Measurements from ENCODE around the gene ADSS1.

Gene ADSS1

DNA sequence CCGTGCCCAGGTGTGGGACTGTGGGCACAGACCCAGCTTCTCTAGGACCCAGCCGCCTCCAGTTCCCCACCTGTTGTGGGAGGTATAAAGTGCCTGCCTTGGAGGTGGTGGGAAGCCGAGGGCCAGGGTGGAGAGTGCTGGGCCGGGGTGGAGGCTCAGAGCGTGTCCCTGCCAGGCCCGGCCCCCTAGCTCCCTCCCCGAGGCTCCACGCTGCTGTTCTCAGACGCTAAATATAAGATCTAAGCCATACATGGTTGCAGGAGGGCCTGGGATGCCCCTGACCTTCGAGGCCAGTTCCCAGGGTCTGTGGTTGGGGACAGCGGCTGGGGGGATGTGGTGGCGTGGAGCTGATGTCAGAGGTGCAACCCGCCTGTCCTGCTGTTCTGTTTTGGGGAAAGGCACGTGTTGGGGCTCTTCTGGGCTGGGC is 23.8 kb upstream of the ADSS1 start:
- DNase-seq (ENCODE audit: low read depth, low spot score), result no peak

DNA sequence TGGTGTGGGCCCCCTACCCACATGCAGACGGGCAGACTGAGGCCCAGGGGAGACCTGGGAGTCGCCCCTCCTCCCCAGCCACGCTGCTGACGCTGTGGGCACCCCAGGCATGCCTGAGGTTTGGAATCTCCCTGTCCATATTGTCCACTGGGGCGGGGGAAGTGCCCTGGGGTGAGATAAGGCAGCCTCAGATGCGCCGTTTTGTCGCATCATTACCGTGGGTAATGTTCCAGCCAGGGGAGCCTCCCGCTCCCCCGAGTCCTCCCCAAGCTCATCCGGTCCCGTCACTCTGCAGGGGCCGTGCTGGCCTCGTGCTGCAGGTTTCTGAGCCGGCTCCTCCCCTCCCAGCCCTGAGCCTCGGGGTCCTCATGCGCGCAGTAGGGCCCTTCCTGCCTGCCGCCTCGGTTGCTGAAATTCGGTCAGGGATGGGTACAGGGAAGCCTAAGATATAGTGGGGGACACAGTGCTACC is 23.2 kb upstream of the ADSS1 start:
- DNase-seq (ENCODE audit: low read depth, low spot score), result no peak

GRCh38 chr14:104701383-104702076 is 22.5 kb upstream of the ADSS1 start:
- DNase-seq (ENCODE audit: low read depth, low spot score), result no peak

DNA sequence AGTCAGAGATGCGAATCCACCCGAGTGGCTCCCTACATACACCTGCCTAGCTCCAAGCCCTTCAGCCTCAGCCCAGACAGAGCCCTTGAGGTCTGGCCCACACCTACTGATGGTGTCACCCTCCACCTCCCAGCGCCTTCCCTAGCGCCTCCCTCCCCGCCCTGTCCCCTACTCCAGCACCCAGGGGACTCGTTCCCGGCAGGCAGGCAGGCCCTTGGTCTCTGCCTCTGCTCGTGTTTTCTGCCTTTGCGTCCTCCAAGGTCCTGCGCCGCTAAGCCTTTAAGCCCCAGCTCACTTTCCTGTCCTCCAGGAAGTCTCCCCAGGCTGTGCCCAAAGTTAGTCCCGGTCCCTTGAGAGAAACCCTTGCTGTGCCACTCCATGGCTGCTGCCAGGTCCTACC is 21.9 kb upstream of the ADSS1 start:
- no peak for DNase-seq (ENCODE audit: low read depth, low spot score)

- no peak for DNase-seq (ENCODE audit: low read depth, low spot score)
Observed at GRCh38 chr14:104702673-104703072, 21.4 kb upstream of the ADSS1 start.

- DNase-seq (ENCODE audit: low read depth, low spot score), result no peak
Observed at GRCh38 chr14:104703269-104703668, 20.8 kb upstream of the ADSS1 start.

DNA sequence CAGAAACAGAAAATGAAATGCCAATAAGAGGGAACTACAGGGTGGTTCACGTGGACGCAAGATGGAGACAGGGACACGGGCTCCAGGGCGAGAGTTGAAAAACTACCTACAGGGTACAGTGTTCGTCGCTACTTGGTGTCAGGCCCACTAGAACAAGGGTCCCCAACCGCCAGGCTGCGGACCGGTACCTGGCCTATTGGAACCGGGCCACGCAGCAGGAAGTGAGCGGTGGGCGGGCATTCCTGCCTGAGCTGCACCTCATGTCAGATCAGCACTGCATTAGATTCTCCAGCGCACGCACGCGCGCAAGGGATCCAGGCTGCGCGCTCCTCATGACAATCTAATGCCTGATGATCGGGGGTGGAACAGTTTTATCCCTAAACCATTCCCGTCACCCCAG is 19.8 kb upstream of the ADSS1 start:
- no peak for DNase-seq (ENCODE audit: low read depth, low spot score)

DNA sequence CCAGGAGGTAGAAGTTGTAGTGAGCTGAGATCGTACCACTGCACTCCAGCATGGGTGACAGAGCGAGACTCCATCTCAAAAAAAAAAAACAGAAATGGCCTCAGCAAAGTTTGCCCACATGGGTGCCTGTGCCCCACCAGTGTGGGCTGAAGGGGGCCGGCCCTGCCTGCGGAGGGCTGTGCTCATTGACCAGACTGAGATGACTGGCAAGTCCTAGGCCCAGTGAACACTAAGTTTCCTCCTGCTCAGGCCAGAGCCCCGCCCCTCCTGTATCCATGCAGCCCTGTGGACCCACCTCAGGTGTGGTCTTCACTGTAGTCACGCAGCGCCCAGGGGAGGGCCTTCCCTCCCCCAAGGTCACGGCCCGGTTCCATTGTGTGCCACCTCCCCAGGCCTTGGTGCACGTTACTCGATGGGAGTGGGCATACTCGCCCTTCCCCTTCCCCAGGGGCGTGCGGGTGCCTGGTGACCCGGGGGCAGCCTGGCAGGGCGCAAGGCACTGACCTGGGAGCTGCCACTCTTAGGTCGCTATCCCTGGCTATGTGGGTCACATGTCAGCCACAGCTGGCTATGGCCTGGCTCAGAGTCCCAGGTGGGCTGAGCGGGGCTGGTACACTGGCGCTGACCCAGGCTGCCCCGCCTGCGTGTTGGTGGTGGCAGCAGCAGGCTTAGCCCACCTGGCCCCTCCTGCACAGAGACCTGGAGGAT is 18.5 kb upstream of the ADSS1 start:
- DNase-seq (ENCODE audit: low read depth, low spot score), result no peak

- no peak for DNase-seq (ENCODE audit: low read depth, low spot score)
Observed at GRCh38 chr14:104706733-104707607, 17.1 kb upstream of the ADSS1 start.

DNA sequence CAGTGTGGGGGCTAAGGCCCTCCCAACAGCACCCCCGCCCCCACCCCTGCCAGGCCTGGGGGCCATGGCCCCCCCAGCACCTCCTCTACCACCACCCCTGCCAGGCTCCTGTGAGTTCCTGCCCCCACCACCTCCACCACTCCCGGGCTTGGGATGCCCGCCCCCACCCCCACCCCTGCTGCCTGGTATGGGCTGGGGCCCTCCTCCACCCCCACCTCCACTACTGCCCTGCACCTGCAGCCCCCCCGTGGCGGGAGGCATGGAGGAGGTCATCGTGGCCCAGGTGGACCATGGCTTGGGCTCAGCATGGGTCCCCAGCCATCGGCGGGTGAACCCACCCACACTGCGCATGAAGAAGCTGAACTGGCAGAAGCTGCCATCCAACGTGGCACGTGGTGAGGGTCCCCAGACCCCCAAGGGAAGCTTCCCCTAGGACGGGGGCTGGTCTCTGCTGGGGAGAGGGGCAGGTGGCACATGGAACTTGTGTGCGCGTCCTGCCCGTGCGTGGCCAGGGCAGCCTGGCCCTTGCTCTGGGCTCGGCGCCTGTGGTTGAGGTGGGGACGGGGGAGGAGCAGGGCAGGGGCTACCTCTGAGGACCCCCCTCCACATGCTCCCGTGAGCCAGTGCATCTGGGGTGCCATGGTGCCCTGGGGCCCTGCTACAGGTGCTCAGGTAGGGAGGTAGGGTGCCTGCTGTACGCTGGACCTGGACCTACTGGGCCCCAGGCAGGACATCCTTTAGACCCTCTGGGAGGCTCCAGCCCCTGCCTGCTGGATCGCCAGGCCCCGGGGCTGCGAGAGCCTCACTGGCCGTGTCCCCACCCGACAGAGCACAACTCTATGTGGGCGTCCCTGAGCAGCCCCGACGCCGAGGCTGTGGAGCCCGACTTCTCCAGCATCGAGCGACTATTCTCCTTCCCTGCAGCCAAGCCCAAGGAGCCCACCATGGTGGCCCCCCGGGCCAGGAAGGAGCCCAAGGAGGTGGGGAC is 16.1 kb upstream of the ADSS1 start:
- DNase-seq (ENCODE audit: low read depth, low spot score), result no peak

DNA sequence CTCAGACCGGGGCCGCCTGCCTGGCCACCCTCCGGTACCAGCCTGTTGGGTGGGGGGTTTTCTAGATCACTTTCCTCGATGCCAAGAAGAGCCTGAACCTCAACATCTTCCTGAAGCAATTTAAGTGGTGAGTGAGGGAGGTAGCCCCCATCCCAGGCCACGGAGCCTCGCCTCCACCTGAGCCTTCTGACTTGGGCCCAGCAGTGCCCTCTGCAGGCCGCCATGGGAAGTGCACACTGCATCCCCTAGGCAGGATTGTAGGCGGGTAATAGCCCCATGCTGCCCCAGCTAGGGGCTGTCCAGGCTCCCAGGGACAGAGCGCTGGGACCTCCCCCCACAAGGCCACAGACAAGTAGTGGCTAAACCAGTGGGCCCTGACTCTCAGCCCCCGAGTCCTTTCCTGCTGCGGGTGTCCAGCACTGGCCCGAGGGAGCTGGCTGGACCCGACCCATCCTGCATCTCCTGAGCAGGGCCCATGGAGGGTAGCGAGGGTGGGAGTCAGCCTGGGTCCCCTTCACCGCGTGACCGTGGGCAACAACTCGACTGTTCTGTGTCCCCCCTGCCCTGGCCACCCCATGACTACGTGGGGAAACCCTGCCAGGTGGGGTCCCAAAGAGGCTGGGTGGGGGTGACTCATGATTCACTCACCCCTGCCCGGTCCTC is 15.3 kb upstream of the ADSS1 start:
- peak; percentile 45 for DNase-seq (ENCODE audit: low read depth, low spot score)

GRCh38 chr14:104709387-104710039 is 14.5 kb upstream of the ADSS1 start:
- no peak for DNase-seq (ENCODE audit: low read depth, low spot score)

GRCh38 chr14:104710071-104710735 is 13.8 kb upstream of the ADSS1 start:
- DNase-seq (ENCODE audit: low read depth, low spot score), result no peak

DNA sequence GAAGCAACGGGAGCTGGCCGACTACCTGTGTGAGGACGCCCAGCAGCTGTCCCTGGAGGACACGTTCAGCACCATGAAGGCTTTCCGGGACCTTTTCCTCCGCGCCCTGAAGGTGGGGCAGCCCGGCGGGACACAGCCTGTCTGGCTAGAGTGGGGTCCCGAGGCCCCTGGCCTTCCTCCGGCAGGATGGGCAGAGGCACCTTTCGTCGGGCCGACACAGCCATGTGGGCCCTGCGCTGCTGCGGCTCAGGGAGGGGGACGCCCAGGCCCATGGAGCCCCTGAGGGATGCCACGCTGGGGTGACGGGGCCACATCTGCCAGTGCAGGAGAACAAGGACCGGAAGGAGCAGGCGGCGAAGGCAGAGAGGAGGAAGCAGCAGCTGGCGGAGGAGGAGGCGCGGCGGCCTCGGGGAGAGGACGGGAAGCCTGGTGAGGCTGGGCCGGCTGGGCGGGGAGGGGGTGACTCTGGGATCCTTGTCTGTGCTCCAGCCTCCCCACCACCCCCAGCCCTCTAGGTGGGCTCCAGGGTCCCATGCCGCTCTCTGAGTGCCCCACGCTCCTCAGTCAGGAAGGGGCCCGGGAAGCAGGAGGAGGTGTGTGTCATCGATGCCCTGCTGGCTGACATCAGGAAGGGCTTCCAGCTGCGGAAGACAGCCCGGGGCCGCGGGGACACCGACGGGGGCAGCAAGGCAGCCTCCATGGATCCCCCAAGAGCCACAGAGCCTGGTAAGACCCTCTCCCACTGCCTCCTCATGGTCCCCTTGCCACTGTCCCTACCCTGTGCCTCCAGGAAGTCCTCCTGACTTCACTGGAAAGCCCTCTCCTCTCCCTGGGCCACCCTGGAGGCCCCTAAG is 10.9 kb upstream of the ADSS1 start:
- DNase-seq (ENCODE audit: low read depth, low spot score), result no peak

- DNase-seq (ENCODE audit: low read depth, low spot score), result no peak
Observed at GRCh38 chr14:104714066-104714465, 10.0 kb upstream of the ADSS1 start.

GRCh38 chr14:104714681-104715080 is 9.3 kb upstream of the ADSS1 start:
- no peak for DNase-seq (ENCODE audit: low read depth, low spot score)

DNA sequence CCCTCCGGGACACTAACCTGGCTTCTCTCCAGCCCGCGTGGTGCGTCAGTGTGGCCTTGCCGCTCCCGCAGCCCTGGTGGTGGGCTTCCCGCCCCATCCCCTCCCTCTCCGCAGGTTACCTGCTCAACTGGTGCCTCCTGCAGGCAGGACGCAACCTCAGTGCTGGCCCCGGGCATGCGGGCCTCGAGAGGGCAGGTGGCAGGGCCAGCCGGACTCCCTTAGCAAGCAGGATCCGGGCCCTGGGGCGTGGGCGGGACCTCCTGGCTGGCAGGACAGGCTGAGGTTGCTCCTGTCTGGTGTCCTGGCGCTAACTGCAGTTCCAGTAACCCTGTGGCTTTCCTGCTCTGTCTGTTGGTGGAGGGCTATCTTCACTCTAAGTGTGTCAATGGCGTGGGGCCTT is 8.6 kb upstream of the ADSS1 start:
- no peak for DNase-seq (ENCODE audit: low read depth, low spot score)

DNA sequence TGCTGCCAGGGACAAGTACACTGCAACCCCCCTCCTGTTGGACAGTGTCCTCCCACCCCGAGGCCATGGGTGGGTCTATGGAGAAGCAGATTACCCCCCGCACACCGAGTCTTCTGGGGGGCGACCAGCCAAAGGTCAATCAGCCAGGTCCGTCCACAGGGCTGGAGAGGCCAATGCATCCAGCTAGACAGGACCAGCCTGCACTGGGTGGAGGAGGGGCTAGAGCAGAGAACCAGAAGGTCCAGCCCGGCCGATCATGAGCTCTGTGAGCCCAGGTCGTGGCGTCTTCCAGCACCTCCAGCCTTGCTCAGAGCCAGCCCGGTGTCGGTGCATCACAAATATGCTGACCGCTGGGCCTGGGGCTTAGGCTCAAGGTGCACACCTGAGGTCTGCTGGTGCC is 8.2 kb upstream of the ADSS1 start:
- DNase-seq (ENCODE audit: low read depth, low spot score), result no peak

DNA sequence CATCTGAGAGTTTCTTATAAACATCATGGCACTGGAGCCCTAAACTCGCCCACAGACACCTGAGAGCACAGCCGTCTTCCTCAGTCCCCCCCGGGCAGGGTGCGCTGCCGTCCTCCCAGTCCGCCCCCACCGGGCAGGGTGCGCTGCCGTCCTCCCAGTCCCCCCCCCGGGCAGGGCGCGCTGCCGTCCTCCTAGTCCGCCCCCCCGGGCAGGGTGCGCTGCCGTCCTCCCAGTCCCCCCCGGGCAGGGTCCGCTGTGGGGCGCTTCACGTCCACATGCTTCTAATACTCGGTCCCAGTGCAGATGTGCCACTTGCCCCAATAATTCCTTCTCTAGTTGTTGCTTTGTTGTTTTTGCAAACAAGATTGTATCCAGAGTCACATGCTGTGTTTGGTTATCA is 6.9 kb upstream of the ADSS1 start:
- DNase-seq (ENCODE audit: low read depth, low spot score), result no peak

Data from activated naive CD8-positive, alpha-beta T cell treated with anti-CD3 and anti-CD28 coated beads, Interleukin-2, amount 50 U/mL, for 16 hours (primary cell).